ENCODE data around the gene SLC25A26. TPM values are rescaled to one million over a fixed set of nuclear protein-coding genes. Genes with fewer than 3 reads are reported as not detected.

The SLC25A26 gene
- total and polyA plus RNA-seq, 2 of the 13 experiments (the other 11 are each of a cell fraction or from before 2014, with no cell fraction given) = 23.1 to 32.7 TPM

GRCh38 chr3:66385066-66385465, 164.3 kb downstream of the SLC25A26 start:
- no peaks in the 10 kb centered on the region for H3K4me1 ChIP-seq (ENCODE audit: insufficient read depth, low read length)
- BruUV-seq (replicated peaks) = no TSS peak
- no peaks in the 10 kb centered on the region for H3K27me3 ChIP-seq (ENCODE audit: control insufficient read depth in 1 of 2, insufficient read depth in 2 of 2, low read length in 2 of 2)
- POLR2A ChIA-PET = no interaction called here
- no peak overlapping the region for H2AFZ ChIP-seq (ENCODE audit: low read length)
- H3K4me3 ChIP-seq (replicated peaks in 1 of 3; ENCODE audit: insufficient read depth in 1 of 3, low read depth in 2 of 3, low read length in 3 of 3) = no peak overlapping the region
- H3K36me3 ChIP-seq (replicated peaks in 1 of 2; ENCODE audit: control insufficient read depth in 1 of 2, insufficient read depth in 2 of 2, low read length in 2 of 2) = peaks cover 38 to 72% of the 10 kb centered on the region in 2 experiments
- intact Hi-C loops (cut with micrococcal nuclease; ENCODE audit: unreplicated experiment) = no loop called here
- FAIRE-seq = no peak
- no peak overlapping the region for H3K27ac ChIP-seq (ENCODE audit: extremely low read length, insufficient read depth, low read length)
- ATAC-seq = no peak
- no peaks in the 10 kb centered on the region for H4K20me1 ChIP-seq (ENCODE audit: insufficient read depth, low read length)
- no peaks in the 10 kb centered on the region for H3K9me3 ChIP-seq (ENCODE audit: low read length)
- DNase-seq (ENCODE audit: low spot score) = no peak
- no peaks in the 10 kb centered on the region for H3K79me2 ChIP-seq (ENCODE audit: insufficient read depth, low read length)
- no peak overlapping the region for H3K9ac ChIP-seq (ENCODE audit: insufficient read depth, low read depth, low read length)
- CTCF ChIA-PET (ENCODE audit: low intra/inter-chr PET ratio, low total read pairs) = no interaction called here
- no peak overlapping the region for H3K4me2 ChIP-seq (ENCODE audit: low read depth, low read length)
- in situ Hi-C loops (cut with HindIII; ENCODE audit: extremely low pct_ligation_motif_present, low pct_unique_long_range_greater_than_20kb) = loop anchor here (10.0 kb wide), 1 partner anchor 110 kb away; no protein-coding TSS in a partner anchor
- TF ChIP-seq ZNF563 (CRISPR knock-in tag; IDR thresholded peaks at IDR 0.05) (no peak), NFKBIZ (CRISPR knock-in tag; IDR thresholded peaks at IDR 0.05) (no peak), CEBPB (IDR thresholded peaks at IDR 0.05; ENCODE audit: borderline replicate concordance, low read depth, low read length) (no peak), ELK4 (CRISPR knock-in tag; IDR thresholded peaks at IDR 0.05; ENCODE audit: borderline replicate concordance) (no peak), U2AF2 (IDR thresholded peaks at IDR 0.05; ENCODE audit: low read depth, low read length) (no peak), CENPX (CRISPR knock-in tag; IDR thresholded peaks at IDR 0.05) (no peak), SMAD3 (CRISPR knock-in tag; IDR thresholded peaks at IDR 0.05) (no peak), CREM (IDR thresholded peaks at IDR 0.05) (no peak), CREM (CRISPR knock-in tag; IDR thresholded peaks at IDR 0.05) (no peak), ARNT (IDR thresholded peaks at IDR 0.05) (no peak), ZNF773 (CRISPR knock-in tag; IDR thresholded peaks at IDR 0.05; ENCODE audit: borderline replicate concordance) (no peak), ZNF44 (CRISPR knock-in tag; IDR thresholded peaks at IDR 0.05) (no peak), ZFP62 (CRISPR knock-in tag; IDR thresholded peaks at IDR 0.05) (no peak), RBFOX2 (IDR thresholded peaks at IDR 0.05; ENCODE audit: low read depth, low read length) (no peak), TAF1 (CRISPR knock-in tag; IDR thresholded peaks at IDR 0.05) (no peak), HNRNPH1 (optimal IDR thresholded peaks at IDR 0.05; ENCODE audit: low read depth, low read length) (no peak), TBX2 (CRISPR knock-in tag; IDR thresholded peaks at IDR 0.05; ENCODE audit: borderline replicate concordance) (no peak), IKZF4 (CRISPR knock-in tag; IDR thresholded peaks at IDR 0.05; ENCODE audit: borderline replicate concordance, low read depth, not compliant biosample characterization) (no peak)
- TF ChIP-seq, protein P1, sequence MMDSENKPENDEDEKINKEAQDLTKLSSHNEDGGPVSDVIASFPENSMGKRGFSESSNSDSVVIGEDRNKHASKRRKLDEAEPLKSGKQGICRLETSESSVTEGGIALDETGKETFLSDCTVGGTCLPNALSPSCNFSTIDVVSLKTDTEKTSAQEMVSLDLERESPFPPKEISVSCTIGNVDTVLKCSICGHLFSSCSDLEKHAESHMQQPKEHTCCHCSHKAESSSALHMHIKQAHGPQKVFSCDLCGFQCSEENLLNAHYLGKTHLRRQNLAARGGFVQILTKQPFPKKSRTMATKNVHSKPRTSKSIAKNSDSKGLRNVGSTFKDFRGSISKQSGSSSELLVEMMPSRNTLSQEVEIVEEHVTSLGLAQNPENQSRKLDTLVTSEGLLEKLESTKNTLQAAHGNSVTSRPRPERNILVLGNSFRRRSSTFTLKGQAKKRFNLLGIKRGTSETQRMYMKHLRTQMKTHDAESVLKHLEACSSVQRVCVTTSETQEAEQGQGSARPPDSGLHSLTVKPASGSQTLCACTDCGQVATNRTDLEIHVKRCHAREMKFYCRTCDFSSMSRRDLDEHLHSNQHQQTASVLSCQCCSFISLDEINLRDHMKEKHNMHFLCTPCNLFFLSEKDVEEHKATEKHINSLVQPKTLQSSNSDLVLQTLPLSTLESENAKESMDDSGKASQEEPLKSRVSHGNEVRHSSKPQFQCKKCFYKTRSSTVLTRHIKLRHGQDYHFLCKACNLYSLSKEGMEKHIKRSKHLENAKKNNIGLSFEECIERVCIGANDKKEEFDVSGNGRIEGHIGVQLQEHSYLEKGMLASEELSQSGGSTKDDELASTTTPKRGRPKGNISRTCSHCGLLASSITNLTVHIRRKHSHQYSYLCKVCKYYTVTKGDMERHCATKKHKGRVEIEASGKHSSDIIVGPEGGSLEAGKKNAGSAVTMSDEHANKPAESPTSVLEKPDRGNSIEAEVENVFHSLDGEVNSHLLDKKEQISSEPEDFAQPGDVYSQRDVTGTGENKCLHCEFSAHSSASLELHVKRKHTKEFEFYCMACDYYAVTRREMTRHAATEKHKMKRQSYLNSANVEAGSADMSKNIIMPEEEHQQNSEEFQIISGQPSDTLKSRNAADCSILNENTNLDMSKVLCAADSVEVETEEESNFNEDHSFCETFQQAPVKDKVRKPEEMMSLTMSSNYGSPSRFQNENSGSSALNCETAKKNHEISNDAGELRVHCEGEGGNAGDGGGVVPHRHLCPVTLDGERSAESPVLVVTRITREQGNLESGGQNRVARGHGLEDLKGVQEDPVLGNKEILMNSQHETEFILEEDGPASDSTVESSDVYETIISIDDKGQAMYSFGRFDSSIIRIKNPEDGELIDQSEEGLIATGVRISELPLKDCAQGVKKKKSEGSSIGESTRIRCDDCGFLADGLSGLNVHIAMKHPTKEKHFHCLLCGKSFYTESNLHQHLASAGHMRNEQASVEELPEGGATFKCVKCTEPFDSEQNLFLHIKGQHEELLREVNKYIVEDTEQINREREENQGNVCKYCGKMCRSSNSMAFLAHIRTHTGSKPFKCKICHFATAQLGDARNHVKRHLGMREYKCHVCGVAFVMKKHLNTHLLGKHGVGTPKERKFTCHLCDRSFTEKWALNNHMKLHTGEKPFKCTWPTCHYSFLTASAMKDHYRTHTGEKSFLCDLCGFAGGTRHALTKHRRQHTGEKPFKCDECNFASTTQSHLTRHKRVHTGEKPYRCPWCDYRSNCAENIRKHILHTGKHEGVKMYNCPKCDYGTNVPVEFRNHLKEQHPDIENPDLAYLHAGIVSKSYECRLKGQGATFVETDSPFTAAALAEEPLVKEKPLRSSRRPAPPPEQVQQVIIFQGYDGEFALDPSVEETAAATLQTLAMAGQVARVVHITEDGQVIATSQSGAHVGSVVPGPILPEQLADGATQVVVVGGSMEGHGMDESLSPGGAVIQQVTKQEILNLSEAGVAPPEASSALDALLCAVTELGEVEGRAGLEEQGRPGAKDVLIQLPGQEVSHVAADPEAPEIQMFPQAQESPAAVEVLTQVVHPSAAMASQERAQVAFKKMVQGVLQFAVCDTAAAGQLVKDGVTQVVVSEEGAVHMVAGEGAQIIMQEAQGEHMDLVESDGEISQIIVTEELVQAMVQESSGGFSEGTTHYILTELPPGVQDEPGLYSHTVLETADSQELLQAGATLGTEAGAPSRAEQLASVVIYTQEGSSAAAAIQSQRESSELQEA (CRISPR knock-in tag; IDR thresholded peaks at IDR 0.05; ENCODE audit: not compliant biosample characterization) = no peak
